GM13976 (cell line): ENCODE measurements around the gene NPAS2.

Experiments used
- DNase-seq: peaks from one replicate; pipeline ENCODE4 v3.0.0; 2012; ENCODE audit warnings: low spot score
- in situ Hi-C: fragments of 300-500 bp; cut with MboI; formaldehyde crosslinking; loops from one replicate; pipeline ENCODE4 v1.12.0; 2022; ENCODE audit warnings: low sequenced_read_pairs, mixed read lengths, inconsistent platforms; ENCODE audit not compliant: unreplicated experiment
- TF ChIP-seq, protein P1 (sequence below): IDR thresholded peaks from 2 replicates; pipeline ENCODE4 v1.5.1; 2012; ENCODE audit warnings: borderline replicate concordance, mild to moderate bottlenecking; ENCODE audit not compliant: insufficient read depth; ENCODE audit errors: extremely low read depth, missing control alignments, control extremely low read depth

Gene NPAS2

DNA sequence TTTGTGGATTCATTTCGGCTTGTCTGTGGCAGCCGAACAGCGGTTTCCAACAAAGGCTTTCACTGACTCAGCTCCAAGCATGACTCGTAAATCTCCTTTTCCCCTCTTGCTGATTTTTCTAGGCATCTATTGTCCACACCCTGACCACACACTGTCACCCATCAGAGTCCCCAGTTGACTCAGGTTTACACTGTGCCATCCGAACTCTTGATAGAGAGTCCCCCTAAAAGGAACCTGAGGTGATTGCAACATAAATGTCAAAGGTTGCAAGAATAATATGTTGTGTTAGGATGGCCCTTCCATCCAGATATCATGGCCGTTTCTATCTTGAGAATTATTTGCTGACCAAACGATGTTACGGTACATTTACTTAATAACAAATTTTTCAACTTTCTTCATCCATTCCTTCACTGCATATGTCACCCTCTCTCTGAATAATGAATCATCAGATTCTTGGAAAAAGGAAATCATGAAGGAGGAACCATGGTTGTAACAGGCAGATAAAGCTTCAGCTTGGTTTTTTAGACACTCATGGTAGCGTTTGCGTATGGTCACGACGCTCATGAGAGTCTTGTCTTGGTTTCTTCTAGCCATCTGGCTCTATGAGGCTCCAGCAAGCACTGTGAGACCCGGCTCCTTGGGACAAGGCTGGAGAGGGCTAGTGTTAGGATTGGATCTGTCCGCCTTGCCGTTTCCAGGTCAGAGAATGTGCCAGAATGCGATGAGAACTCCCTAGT is 72.1 kb downstream of the NPAS2 start:
- no peak for DNase-seq
- TF ChIP-seq, protein P1, sequence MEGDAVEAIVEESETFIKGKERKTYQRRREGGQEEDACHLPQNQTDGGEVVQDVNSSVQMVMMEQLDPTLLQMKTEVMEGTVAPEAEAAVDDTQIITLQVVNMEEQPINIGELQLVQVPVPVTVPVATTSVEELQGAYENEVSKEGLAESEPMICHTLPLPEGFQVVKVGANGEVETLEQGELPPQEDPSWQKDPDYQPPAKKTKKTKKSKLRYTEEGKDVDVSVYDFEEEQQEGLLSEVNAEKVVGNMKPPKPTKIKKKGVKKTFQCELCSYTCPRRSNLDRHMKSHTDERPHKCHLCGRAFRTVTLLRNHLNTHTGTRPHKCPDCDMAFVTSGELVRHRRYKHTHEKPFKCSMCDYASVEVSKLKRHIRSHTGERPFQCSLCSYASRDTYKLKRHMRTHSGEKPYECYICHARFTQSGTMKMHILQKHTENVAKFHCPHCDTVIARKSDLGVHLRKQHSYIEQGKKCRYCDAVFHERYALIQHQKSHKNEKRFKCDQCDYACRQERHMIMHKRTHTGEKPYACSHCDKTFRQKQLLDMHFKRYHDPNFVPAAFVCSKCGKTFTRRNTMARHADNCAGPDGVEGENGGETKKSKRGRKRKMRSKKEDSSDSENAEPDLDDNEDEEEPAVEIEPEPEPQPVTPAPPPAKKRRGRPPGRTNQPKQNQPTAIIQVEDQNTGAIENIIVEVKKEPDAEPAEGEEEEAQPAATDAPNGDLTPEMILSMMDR = no peak
- in situ Hi-C loops = no loop called here

DNA sequence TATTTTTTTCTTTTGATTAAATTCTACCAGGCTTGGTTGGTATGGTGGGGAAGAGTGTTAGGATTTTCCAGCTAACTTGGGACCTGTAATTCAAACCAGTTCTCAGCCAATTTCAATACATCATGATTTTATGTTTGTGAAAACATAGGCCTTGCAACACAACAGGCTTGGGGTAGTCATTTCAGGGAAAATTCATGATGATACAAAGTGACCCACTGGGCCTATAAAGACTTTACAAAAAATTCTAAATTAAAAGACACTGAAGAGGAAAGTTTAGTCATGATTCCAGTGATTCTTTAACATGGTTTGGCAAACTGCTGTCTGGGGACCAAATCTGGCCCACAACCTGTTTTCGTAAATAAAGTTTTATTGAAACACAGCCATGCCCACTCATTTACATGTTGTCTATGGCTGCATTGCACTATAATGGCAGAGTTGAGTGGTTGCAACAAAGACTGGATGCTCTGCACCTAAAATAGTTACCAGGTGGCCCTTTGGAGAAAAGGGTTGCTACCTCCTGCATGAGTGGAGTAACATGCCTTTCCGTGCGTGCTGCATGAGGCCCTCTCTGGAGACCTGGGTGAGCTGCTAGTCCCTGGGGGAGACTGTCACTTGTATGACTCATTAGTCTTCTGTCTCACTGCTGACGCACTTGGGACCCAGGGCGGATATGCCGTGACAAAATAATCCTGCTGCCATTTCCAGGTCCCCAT is 73.6 kb downstream of the NPAS2 start:
- in situ Hi-C loops = no loop called here
- peak; percentile 43 for DNase-seq
- TF ChIP-seq, protein P1 = no peak

DNA sequence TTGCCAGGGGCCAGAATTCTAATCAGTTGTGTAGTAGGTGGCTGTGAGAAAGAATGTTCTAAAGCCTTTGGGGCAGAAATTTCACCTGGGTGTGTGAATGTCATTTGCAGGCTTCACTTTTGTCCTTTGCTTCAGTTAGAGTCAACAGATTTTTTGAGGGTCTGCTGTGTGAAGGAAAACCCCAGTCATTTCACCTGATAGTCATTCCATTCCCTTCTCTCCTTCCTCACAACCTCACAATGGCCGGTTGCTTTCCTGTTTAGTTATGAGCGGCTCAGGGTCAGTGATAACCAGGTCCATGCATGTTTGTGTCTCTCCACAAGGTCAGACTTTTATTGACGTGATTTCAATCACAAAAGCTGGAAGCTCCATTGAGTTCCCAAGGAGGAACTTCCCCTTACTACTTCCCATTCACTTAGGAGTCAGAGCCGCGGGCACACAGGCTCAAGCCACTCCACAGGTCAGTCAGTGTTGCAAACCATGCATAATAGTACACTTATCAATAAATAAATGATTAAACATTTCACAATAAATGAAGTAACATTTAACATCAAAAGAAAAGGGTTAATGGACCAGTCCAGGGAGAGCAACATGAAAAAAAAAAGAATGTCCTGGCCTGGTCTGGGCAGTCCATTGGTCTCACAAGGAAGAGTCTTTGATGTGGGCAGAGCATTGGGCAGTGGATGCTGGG is 74.3 kb downstream of the NPAS2 start:
- TF ChIP-seq, protein P1 = no peak
- in situ Hi-C loops = no loop called here
- DNase-seq = no peak

DNA sequence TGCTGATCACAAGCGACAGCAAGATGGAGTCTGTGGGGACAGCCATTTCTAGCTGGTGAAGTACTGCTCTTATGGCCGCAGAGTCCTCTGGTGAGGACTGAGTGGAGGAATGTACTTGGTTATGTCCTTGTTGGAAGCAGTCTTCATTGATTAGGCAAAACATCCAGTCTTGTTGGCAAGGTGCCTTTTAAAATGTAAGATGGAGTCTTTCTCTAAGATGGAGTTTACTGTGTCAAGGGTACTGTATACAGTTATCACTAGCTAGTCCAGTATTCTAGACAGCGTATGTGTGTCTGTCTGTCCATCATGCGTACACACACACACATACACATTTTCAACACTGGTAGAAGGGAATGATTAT is 74.8 kb downstream of the NPAS2 start:
- in situ Hi-C loops = no loop called here
- TF ChIP-seq, protein P1 = no peak

DNA sequence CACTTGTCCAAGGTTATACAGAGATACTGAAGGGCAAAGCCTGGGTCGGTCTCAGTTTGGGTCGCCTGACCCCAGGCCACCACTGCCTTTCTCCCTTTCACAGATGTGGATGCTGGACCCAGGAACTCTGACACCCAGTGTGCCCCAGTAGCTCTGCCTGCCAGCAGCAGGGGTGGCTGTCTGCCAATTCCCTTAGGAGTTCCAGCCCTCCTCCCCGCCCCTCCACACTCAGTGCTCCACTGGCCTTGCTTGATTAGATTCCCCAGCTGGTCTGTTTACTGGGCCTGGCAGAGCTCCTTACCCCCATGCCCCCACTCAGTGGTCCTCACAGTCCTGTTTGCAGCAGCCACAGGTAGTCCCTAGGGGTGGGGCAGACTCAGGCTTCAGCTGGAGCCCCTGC is 75.5 kb downstream of the NPAS2 start:
- TF ChIP-seq, protein P1 = no peak
- no peak for DNase-seq
- in situ Hi-C loops = no loop called here

More for the DNA sequence above, 74.8 kb downstream of the NPAS2 start:
- no peak for DNase-seq

DNA sequence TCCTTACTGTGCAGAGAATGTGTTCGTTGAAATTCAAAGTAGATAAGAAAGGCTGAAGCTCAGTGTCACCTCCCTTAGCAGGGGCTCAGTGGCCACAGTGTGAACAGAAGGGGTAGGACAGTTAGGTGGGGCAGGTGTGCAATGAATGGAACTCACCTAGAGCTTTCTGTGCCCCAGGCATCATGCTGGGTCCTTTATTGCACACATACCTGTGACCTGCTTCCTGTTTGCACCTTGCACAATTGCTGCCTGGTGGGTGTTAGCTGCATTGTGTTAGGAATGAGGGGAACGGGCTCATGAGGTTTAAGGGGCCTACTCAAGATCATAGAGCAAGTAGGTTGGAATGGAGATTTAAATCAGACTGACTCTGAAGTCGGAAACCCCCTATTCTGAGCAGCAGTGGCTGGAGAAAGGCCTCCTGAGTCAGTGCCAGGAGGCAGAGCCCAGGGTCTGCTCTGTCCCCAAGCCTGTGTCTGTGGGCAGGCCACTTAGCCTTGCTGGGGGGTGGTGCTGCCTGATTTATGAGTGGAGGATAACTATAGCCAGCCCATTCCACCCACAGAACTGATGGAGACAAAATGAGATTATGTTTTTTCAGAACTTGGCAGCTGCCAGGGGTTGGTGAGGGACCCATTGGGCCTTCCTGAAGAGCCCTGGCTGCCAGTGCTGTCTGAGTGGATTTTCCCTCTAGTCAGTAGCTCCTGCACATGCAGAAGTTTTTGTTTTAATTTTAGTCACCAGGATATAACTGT is 76.2 kb downstream of the NPAS2 start:
- no peak for DNase-seq
- TF ChIP-seq, protein P1 = no peak
- in situ Hi-C loops = no loop called here
